ENCODE results near the gene DLK1.

DLK1 gene

GRCh38 chr14:100787659-100788058 lies 61.0 kb downstream of the DLK1 start:
- TF ChIP-seq CTCF (IDR thresholded peaks at IDR 0.05; ENCODE audit: control insufficient read depth, extremely low read depth, insufficient read depth): no peak
- no peak for DNase-seq (ENCODE audit: low read depth)
- no peak overlapping the region for H3K4me3 ChIP-seq (ENCODE audit: low read depth, low read length)

Data from LNCaP clone FGC (cell line).